Posterior cingulate gyrus (tissue), 11 donors: ENCODE measurements around the gene KCNJ11.
A peak's percentile ranks its signal among the peaks of the same experiment; 100 is the strongest.

Source experiments
- DNase-seq, 10 donors: peaks; one replicate each; pipeline versions ENCODE4 v3.0.0 to v3.0.0-alpha.2; 2020 to 2021; ENCODE audit warnings: mixed read lengths in 3 of 10
- intact Hi-C: fragments of 100-400 bp; cut with DNase I; formaldehyde crosslinking; loops from one replicate; pipeline ENCODE4 v1.15.1; 2023

Gene KCNJ11

DNA sequence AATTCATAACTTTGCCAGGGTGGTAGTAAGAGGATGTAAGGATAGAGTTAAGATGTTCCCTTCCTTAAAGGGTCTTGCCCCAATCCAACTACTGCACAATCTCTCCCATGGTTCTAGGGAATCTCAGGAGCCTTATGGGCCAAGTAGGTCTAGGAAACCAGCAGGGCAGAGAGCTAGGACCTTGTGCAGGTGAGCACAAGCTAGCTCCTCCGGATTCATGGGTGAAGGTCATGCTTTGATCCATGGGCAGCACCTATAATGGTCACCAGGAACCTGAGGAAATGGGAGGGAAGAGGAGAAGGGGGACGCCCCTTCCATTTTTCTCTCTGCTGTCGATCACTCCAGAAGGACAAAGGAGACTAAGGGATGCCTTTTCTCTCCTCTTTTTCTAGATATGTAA is 16.8 kb downstream of the KCNJ11 start:
- intact Hi-C loops: no loop called here

DNA sequence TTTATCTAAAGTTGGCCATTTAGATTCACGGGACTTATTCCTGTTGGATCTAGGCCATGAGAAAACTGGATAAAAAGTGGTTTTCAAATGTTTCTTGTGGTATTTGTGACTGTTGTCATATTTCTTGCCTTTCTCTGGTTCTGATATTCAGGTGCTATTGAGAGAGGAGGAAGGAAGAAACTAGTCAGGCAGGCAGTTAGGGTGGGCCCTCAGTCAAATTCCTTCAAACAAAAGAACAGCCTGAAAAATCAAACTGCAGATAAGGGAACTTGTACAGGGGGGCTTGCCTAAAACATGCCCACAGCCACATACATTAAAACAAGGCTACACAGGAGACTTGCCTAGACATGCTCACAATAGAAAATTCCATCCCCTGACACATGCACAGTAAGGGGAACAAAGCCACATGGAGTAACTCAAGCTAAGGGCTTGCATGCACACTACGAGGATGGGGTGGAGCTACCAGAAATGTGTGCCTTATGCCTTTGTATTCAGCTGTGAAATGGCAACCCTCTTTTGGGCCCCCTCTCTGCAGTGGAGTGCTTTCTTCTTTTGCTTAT is 18.7 kb downstream of the KCNJ11 start:
- DNase-seq: no peak
- intact Hi-C loops: no loop called here

More for the DNA sequence above, 16.8 kb downstream of the KCNJ11 start:
- no peak for DNase-seq

DNA sequence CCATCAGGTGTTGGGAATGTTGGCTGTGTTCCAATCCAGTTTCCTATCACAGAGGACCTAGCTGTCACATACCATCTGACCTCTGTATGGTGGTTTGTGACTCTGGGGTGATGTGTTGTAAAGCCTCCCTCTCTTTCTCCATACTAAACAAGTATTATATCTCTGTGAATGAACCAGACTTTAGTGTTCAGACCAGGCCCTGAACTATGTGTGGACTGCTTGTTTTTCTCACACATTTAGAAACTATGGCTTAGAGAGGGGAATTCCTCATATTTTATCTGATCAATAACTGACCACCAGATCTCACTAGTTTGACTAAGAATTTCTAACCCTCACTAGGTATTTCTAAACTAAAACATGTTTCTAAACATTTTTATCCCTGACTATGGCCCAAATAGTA is 19.4 kb downstream of the KCNJ11 start:
- intact Hi-C loops: no loop called here
- no peak for DNase-seq

DNA sequence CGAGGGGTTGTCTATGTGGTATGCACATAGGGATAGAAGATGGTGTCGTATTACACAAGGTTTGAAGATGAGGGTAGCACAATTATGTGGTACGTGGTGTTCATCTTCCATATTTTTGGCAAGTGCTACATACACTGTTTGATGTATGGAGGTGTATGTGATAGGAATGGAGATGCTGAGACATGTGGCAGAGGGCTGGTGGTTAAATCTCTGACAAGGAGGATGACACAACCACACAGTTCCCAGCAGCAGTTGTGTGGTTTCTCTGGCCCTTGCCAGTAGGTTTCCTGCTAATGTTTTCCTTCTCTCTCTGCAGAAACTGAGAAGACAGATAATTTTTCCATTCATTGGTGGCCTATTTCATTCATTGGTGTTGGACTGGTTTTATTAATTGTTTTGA is 19.9 kb downstream of the KCNJ11 start:
- peak in 2 of 10 donors; percentile 23 to 74 for DNase-seq
- intact Hi-C loops: no loop called here

DNA sequence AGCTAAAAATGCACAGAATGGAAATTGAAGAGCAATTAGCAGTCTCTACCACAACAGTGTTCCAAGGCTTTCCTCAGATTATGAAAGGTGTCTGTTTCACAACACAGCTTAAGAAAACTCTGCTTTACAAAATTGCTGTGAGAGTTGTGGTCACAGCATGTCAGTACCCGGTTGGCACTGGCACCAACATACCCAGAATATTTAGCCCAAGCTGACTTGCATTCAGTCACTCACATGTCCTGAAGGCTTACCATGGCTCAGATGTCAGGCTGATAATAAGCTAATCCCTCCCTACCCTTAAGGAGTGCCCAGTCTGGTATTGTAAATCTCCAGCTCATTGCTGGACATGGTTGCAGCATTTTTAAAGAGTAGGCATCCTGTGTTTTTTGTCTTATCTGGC is 22.0 kb downstream of the KCNJ11 start:
- DNase-seq: no peak
- intact Hi-C loops: no loop called here

DNA sequence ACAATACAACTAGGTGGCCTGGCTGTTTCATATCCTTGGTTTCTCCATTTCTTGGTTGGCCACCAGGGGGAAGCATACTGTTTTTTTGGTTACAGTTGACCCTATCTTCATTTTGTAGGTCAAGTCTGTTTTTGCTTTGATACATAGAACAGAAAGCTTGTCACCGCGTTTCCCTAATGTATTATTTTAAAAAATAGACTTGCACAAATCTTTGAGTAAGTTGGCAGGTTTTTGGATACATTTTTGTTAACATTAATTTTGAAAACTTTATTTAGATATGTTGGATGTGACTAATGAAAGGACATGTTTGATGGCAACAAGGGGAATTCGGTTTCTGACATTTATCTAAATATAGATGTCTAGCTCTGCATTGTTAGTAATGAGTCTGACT is 33.9 kb downstream of the KCNJ11 start:
- intact Hi-C loops: loop anchor here (5.0 to 10.0 kb wide), 2 partner anchors 77 to 120 kb away; partner anchors contain the start of gene NUCB2
- peak in 5 of 10 donors; percentile 15 to 58 (median 38) for DNase-seq

DNA sequence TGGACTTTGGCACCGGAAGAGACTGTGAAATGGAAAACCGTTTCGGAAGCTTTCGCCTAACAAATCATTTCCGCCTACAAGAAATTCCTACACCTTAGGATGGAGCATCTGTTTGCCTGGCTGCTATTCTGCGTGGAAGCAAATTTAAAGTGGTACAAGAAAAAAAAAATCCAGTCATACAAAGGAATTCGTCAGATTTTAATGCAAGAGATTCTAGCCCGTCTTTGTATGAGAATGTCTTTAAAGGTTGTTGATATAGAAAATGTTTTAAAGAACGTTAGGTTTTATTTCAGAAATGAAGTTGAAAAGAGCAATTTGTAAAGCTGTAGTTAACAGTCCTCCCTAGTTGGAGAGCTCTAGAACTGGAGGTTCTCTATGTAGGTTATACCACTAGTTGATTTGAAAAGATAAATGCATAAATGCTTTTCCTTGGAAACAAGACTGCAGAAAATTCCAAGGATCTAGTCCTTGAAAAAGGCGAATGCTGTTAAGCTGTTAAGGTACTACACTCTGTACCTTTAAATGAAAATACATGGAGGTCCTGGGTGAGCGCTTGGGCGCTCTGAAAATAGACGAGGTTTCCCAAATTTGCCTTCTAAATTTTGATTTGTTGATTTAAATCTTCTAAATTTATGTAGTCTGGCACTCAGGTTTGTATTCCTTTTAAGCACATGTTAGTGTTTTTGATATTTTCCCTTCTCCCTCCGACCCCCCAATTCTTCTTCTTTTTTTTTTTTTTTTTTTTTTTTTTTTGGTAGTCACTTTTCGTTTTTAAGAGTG is 34.4 kb downstream of the KCNJ11 start:
- intact Hi-C loops: loop anchor here (5.0 to 10.0 kb wide), 2 partner anchors 77 to 119 kb away; partner anchors contain the start of gene NUCB2
- DNase-seq: no peak

DNA sequence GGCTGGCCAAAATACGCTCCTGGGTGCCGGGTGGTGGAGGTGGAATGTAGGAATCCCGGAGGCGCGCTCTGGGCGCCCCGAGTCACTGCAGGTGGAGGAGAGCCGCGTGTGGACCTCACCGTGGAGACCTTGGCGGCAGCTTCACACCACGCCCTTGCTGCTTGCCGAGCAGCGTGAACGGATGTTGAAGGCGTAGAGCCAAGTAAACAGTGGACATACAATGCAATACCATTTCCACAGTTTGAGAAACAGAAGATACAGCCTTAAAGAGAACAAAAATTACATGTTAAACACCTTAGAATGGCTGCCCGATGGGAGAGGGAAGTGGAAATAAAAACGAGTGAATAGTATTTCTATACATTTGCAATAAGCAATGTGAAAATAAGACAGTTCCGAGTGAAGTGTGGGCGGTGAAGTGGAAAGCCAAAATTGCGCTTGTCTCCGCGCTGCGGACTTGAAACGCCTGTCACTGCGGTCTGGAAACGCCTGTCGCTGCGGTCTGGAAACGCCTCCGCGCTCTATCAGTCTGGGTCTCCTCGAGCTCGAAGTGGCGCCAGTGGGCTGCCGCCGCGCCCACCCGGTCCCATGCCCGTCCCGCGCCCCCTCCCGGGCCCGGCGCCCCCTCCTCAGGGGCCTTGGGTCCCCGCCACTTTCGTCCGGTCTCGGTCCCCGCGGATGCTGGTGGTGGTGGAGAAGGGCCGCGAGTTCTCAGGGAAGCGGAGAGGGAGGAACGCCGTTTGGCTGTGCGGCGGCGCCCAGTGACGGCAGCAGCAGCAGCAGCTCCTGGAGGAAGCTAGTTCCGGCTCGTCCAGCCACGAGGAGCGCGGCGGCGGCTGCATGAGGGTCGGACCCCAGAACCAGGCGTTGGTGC is 35.3 kb downstream of the KCNJ11 start:
- intact Hi-C loops: loop anchor here (5.0 to 10.0 kb wide), 2 partner anchors 76 to 118 kb away; partner anchors contain the start of gene NUCB2
- peak; percentile 41 to 95 (median 76) for DNase-seq

DNA sequence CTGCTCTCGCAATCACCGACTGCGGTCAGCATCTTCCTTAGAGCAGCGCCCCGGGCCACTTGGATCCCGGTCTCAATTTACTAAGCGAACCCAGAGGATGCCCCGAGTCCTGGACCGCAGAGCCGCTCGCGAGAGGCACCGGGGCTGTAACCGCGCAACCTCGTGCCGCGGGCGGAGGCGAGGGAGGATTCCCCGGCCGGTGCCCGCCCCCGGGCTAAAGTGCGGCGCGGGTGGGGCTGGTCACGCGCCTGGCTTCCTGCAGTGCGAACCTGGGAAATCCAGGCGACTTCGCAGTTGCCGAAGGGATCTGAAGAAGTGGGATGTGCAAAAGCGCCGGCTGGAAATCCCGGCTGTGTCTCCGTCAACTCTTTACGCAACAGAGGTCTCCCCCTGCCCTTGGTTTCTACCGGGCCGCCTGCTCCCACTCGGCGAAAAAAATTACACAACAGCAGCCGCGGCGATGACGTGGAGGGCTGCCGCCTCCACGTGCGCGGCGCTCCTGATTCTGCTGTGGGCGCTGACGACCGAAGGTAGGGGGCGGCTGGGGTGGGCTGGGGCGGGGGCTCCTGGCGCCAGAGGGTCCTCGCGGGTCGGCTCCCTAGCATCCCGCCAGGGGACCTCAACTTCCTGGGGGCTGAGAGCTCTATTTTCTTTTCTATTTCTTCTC is 36.8 kb downstream of the KCNJ11 start, which contains the start of gene NCR3LG1:
Gene NCR3LG1, plus strand, starts transcription at position 291 of the 667 bp plus-strand sequence. Its CDS starts 170 bp downstream, at position 461.
- DNase-seq: peak; percentile 20 to 93 (median 60)
- intact Hi-C loops: loop anchor here (5.0 to 10.0 kb wide), 2 partner anchors 74 to 117 kb away; partner anchors contain the start of gene NUCB2

DNA sequence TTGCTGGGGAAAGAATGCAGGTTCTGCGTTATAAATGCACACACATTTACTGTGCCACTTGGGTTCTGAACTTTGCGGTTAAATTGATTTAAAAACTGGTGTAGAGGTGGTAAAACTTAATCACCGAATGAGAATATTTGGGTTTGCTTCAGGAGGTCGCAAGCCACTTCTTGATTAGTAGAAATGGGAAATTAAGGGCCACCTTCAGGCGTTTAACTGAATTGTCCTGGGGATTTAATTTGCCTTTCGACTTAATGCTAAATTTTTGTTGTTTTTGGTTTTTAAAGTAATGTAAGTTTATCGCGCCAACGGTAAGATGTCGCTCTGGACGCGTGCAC is 37.3 kb downstream of the KCNJ11 start:
- intact Hi-C loops: loop anchor here (5.0 to 10.0 kb wide), 2 partner anchors 74 to 116 kb away; partner anchors contain the start of gene NUCB2
- no peak for DNase-seq

DNA sequence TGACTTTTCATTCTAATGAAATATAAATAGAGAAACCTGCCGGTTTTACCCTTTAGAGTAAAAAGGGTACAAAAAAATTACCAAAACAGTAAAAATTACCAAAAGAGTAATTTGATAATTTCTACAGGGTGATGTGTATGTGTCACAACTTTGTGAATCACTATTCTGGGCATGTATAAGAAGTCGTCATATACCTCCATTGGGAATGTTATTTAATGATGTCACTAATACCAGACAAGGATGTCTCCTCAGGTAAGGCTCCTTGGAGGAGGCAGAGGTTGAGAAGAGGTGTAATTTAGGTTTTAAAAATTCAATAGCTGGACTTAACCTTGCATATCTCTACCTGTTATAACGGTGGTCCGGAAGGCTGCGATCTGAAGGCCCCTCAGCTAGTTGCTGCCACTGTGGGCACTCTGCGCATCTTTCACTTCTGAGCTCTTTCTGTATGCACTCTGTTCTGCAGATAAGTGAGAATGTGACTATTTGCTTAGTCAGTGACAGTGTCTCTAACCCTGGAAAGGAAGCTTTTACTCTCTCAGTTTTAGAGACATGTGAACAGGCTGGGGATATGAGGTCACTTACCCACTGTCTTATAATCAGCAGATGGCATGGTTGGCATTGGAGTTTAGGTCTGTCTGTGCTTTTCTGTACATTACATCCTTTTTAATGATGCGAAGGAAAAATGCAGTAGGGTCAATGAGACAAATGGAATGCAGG is 37.8 kb downstream of the KCNJ11 start:
- intact Hi-C loops: loop anchor here (5.0 to 10.0 kb wide), 2 partner anchors 73 to 116 kb away; partner anchors contain the start of gene NUCB2
- DNase-seq: no peak

DNA sequence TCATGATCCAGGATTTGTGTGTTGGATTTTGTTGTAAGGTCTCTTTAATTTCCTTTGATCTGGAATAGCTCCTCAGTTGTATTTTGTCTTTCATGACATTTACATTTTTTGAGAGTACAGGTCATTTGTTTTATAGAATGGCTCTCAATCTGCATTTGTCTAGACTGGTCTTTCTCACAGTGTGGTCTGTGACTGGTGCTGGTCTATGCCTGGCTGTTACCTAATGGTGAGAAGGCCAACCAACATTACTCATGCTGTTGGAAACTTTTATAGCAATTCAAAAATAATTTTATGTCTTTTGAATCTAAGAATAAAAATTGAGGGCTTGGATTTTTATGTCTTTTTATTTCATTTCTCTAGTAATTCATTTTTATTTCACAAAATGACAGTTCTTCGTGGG is 40.8 kb downstream of the KCNJ11 start:
- intact Hi-C loops: no loop called here
- DNase-seq: no peak

DNA sequence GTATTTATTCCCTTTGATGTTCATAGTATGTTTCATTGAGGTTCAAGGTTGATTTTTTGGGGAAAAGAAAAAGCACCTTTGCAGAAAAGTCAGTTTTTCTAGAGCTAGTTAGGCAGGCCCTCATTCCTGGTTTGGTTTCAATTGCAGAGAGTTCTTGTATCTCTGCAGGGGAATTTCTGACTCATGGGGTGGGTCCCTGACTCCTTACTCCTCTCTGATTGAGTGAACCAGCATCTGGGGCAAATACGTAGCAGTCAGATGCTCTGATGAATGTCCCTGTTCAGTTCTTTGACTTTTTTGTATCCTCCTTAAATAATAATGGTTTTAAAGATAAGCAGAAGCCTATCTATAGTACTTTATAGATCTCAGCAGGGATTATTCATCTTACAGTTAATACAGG is 44.6 kb downstream of the KCNJ11 start:
- no peak for DNase-seq
- intact Hi-C loops: no loop called here

DNA sequence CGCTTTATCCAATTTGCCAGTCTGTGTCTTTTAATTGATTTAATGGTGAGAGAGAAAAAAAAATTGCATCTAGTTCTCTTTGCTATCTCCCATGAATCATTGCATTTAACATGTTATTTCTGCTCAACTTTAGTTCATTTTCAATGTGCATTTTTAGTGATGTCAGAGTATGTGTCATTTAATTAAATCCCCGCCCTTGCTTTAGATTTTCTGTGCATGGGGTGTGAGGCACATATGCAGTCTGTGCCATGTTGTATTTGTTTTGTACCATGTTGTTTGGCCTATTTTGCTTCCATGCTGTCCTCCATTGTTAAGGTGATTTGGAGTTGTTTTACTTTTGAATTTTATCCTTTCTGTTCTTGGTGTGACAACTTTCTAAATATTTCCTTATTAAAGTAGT is 45.2 kb downstream of the KCNJ11 start:
- DNase-seq: no peak
- intact Hi-C loops: no loop called here
